HG03196 (cell line): ENCODE data around the gene ADGRA3.
"Not testable (repeated sequence)": the region's sequence is repeated elsewhere in the genome, so short reads cannot be mapped to it uniquely, and the experiment has no call there.

Experiments
- ATAC-seq: cut with Tn5 transposase; IDR thresholded peaks from one replicate; pipeline ENCODE4 v1.9.1; 2021; ENCODE audit not compliant: unreplicated experiment

ADGRA3 gene

DNA sequence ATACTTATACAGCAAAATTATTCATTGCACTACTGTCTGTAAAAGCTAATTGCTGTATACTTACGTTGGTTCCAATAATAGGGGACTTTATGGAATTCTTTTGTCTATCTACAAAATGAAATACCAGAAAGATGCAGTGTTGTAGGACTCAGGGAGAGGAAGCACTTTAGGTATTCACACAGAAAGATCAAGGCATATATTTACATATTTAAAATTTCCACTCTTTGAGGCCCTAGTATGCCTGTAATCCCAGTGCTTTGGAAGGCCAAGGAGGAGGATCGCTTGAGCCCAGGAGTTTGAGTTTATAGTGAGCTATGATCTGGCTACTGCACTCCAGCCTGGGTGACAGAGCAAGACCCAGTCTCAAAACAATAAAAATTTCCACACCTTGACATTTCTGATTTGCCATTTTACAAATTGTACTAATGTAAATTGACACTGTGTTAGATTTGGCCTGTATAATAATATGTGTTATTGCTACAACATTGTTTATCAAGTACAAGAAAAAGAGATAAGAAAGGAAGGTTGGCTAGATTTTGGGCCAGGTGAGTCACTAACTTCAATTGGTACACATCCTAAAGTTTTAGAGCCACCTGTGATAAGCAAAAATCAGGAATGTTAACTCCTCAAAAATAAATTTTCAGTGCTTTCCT lies 35.1 kb downstream of the ADGRA3 start:
- ATAC-seq: no peak

- no peak for ATAC-seq
These were observed 37.4 kb downstream of the ADGRA3 start for GRCh38 chr4:22478426-22478825.

DNA sequence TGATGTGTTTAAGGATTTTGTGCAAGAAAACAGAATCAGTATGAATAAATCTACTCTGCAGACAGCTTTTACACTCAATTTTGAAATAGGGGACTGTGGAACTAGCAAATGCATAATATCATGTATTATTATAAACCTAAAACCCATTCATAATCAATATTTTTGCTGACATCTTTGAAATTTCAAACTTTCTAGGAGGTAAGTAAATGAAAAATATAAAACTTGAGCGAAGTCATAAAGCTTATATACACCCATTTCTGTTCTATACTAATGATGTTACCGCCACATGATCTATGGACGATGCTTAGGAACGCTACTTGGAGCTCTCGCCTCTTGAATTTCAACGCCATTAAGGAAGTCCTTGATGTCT lies 38.1 kb downstream of the ADGRA3 start:
- no peak for ATAC-seq

- no peak for ATAC-seq
These were observed 38.6 kb downstream of the ADGRA3 start for GRCh38 chr4:22477136-22477812.

DNA sequence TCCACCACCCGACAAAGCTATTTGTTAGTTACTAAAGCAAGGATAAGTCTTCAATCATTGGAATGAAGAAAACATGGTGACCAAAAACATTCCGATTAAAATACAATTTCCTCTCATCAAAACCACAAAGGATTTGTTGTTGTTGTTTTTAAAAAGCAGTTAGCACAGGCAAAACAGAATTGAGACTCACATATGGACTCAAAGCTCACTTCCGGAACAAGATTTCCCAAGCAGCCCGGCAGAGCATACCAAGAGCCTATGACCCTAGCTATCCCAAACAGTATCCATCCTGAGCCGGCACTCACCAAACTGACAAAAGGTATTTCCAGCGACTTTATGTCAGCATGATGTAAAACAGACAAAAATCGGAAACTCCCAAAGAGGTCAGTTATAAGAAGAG lies 39.9 kb downstream of the ADGRA3 start:
- no peak for ATAC-seq

- not testable (repeated sequence) for ATAC-seq
These were observed 40.6 kb downstream of the ADGRA3 start for GRCh38 chr4:22475311-22475646.

- ATAC-seq: no peak
These were observed 41.1 kb downstream of the ADGRA3 start for GRCh38 chr4:22474636-22475310.

DNA sequence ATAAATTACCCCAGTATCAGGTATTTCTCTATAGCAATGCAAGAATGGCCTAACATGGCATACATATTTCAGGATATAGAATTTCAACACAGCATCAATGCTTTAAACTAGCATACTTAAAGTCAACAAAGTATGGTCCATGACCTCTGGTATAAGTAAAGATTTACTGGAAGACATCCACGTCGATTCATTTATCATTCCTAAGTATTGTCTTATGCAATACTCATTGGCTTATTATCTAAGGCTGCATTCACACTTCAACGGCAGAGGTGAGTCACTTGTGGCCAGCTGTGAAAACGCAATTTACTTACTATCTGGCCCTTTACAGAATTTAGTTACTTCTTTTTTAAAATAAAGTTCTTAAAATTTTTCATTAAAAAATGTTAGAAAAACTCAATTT lies 42.6 kb downstream of the ADGRA3 start:
- ATAC-seq: no peak

DNA sequence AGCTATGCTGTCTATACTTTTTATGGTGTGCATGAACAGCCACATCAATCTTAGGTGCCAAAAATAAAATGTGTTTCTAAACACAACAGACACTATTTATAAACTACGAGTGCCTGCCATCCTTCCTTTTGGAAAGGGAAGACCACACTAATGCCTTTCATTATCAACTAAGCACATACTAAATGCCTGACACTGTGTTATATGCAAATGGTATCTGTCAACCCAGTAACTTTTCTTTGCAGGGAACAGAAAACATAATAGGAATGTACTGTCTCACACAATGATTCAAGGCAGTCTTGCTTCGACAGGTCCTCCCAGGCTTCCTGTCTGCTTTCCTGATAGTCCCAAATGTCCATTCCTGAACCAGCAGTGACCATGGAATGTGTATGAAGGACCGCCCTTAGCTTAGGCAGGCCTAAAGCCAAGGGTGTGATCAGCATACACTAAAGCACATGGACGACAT lies 43.8 kb downstream of the ADGRA3 start:
- ATAC-seq: no peak

DNA sequence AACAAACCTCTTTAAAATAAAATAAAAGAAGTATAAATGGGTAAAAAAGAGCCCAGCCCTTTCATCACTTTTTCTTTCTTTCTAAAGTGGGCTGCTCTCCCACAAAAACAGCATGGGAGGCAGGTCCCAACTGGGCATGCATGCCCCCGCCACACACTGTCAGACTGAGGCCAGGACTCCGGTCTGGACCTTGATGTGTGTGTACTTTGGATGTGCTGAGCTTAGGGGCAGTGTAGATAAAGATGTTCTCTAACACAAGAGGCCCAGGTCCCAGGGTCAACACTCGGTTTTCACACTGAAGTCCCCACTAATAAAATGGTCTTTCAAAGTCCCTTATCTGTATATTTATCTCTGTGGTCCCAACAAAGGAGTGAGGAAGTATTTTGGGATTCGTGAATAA lies 44.4 kb downstream of the ADGRA3 start:
- no peak for ATAC-seq

DNA sequence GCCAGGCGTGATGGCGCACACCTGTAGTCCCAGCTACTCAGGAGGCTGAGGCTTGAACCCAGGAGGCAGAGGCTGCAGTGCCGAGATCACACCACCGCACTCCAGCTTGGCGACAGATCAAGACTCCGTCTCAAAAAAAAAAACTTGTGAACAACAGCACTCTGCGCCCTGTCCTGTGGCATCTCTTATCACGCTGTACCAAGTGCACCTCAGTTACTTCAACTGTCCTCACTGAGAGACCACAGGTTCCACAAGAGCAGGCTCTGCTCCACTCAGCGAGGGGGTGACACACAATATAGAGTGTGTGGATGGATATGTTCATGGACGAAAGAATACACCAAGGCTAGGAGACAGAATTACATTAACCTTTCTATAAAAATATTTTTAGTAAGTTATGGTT lies 49.3 kb downstream of the ADGRA3 start:
- no peak for ATAC-seq

DNA sequence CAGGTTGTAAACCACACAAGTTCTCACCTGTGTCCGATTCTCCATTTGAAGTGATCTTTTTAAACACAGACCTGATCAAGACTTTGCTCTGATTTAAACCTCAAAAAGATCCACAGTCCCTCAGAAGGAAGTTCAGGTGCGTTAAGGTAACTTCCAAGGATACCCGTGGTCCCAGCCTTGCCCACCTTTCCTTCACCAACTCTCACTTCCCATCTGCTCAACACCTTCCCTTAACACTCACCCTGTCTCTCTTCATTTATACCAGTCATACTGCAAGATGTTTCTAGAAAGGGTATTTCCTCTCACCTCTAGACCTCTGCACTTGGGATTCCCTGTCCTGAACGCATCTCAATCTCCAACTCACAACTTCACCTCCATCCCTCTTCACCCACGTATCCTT lies 49.9 kb downstream of the ADGRA3 start:
- ATAC-seq: no peak

DNA sequence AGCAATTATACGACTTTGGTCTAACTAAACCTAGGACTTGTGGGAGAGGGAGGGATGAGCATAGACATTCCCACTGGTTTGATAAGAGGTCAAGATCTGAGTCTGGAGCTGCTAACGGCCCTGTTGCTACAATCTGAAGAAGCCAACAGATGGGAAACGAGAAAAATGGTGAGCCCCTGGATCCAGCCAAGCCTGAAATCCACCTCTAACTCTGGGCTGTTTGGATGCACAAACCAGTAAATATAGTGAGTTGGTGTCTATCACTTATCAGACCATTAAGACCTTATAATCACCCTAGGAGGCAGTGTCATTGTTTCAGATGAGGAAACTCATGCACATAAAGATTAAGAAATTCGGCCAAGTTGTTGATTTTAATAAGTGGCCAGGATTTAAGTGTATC lies 50.5 kb downstream of the ADGRA3 start:
- no peak for ATAC-seq

- ATAC-seq: no peak
These were observed 52.7 kb downstream of the ADGRA3 start for GRCh38 chr4:22463179-22463578.

- ATAC-seq: no peak
These were observed 53.2 kb downstream of the ADGRA3 start for GRCh38 chr4:22462688-22463087.

GRCh38 chr4:22460266-22460665 lies 55.6 kb downstream of the ADGRA3 start:
- no peak for ATAC-seq

- ATAC-seq: no peak
These were observed 57.8 kb downstream of the ADGRA3 start for GRCh38 chr4:22458098-22458497.

GRCh38 chr4:22457348-22457747 lies 58.5 kb downstream of the ADGRA3 start:
- ATAC-seq: no peak

GRCh38 chr4:22456291-22456690 lies 59.6 kb downstream of the ADGRA3 start:
- ATAC-seq: no peak

- no peak for ATAC-seq
These were observed 60.9 kb downstream of the ADGRA3 start for GRCh38 chr4:22454955-22455354.

- ATAC-seq: no peak
These were observed 61.5 kb downstream of the ADGRA3 start for GRCh38 chr4:22454216-22454838.

- ATAC-seq: no peak
These were observed 71.1 kb downstream of the ADGRA3 start for GRCh38 chr4:22444813-22445212.
